DOHH2 (cell line): ENCODE data around the gene KRT76.

Source experiments
- CTCF ChIP-seq: fragments of 200-600 bp; sonication (generic); IDR thresholded peaks from one replicate; pipeline ENCODE4 v1.5.1; 2014; ENCODE audit warnings: antibody characterized with exemption, mild to moderate bottlenecking, low read depth, low read length; ENCODE audit not compliant: poor library complexity, severe bottlenecking
- EZH2phosphoT487 ChIP-seq: fragments of 200-600 bp; sonication (generic); IDR thresholded peaks from 2 replicates; pipeline ENCODE4 v1.6.1; 2017; ENCODE audit warnings: borderline replicate concordance, mild to moderate bottlenecking, antibody characterized with exemption, low read length, moderate library complexity, mixed read lengths

GRCh38 chr12:52730383-52730782 is 46.8 kb downstream of the KRT76 start:
- TF ChIP-seq CTCF (no peak), EZH2phosphoT487 (no peak)
